ENCODE data around the gene U2SURP.
A peak's percentile ranks its signal among the peaks of the same experiment; 100 is the strongest.
"Not testable (repeated sequence)": the region's sequence is repeated elsewhere in the genome, so short reads cannot be mapped to it uniquely, and the experiment has no call there.

Gene U2SURP

DNA sequence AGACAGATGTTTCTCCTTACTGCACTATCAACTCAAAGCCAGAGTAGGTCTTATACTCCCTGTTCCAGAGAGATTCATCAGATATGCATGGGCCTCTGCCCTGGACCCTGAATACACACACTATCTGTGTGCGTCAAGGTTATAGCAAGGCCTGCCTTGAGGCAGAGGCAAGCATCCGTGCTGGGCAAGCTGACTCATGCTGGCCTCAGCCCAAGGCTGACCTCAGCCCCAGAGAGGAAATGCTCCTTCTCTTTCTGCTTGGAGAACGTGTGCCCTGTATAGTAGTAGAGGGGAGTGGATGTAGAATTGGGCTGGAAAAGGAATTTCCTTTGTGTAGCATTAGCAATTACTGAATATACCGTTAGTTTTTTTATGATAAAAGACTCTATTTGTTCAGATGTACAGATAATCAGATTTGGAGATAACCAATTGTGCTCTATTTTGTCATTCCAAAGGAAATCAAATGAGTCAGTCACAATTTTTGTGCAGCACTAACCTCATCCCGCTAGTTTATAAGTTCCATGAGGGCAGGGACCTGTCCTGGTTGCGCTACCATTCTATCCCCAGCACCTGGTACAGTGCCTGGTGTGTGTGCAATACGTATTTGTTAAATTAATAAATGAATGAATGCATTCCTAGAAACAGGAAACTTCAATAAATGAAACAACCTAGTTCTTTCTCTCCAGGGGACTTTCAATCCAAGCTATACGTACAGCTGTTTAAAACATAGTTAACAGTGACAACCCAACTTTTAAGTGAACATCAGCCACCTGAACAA, 24.6 kb upstream of the U2SURP start:
- peak; percentile 88 to 93 (median 90) for DNase-seq

DNA sequence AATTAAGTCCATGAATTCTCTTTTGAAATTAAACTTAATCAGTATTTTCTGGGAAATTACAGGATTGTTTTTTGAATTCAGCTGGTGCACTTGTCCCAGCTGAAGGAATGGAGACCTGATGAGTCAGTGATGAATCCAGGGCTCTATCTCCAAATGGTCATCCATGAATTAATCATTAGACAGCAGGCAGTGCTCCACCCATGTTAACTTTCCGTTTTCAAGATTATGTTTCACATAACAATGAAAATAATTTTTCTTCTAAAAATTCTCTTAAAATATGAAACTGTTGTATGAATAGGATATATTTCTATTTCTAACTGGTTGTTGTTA, 24.0 kb upstream of the U2SURP start:
- DNase-seq = no peak

DNA sequence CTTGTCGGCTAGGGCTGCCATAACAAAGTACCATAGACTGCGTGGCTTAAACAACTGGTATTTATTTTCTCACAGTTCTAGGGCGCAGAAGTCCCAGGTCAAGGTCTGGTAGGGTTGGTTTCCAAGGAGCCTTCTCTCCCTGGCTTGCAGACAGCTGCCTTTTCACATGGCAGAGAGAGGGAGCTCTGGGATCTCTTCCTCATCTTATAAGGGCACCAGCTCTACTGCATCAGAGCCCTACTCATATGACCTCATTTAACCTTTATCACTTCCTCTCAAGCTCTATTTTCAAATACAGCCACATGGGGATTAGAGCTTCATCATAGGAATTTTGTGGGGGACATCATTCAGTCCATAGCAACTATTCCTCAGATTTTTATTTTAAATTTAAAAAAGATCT, 20.3 kb upstream of the U2SURP start:
- peak; percentile 57 to 86 (median 78) for DNase-seq

DNA sequence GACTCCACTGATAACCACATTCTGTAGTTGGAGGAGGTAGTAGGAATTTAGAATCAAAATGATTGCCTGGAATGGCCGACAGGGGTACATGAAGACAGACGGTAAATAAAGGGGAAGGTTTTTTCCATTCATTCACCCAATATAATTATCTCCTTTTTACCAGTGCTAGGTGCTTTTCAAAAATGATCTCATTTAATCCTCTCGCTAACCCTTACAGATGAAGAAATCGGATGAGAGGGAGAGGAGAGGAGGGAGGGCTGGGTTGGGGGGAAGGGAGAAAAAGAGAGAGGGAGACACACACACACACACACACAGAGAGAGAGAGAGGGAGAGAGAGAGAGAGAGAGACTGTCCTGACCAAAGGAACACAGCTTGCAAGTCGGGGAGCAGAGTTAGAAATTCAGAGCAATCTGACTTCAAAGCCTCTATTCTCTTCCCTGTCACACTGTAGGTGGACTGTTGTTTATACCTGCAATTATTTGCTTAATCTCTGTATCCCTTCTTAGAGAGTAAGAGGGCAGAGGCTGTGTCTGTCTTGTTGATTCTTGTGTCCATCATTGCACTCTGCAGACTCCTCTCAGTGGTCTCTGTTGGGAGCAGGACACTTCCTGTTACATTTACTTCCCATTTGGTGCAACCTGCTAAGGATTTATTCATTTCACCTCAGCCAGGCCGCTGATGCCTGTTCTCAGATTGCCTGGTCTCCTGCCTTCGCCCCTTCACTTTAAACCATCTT, 19.2 kb upstream of the U2SURP start:
- DNase-seq = no peak

DNA sequence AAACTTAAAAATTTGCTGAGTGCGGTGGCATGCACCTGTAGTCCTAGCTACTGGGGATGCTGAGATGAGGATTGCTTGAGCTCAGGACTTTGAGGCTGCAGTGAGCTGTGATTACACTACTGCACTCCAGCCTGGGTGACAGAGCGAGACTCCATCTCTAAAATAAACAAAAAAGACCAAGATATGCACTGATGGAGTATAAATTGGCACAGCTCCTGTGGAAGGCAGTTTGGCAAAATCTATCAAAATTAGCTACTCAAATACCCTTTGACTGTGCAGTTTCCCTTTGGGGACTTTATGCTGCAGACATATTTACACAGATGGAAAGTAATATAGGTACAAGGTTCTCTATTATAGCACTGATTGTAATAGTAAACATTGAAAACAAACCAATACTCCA, 18.1 kb upstream of the U2SURP start:
- no peak for DNase-seq

DNA sequence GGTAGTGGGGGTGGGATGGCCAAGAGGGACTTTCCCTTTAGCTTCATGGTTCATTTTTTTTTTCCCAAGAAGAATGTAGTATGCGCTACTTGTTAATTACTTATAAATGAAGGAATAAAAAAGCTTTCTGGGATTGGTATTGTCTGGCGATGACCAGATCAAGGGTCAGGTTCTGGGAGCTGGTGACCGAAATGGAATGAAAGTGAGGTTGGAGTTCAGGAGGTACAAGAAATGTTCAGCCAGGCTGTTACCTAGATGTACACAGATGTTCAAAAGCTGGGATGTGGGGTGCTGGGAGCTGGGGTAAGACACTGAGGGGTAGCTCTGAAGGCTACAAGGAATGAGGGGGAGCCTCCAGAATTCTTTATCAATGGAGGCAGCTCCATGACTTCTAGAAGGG, 17.1 kb upstream of the U2SURP start:
- DNase-seq = no peak

DNA sequence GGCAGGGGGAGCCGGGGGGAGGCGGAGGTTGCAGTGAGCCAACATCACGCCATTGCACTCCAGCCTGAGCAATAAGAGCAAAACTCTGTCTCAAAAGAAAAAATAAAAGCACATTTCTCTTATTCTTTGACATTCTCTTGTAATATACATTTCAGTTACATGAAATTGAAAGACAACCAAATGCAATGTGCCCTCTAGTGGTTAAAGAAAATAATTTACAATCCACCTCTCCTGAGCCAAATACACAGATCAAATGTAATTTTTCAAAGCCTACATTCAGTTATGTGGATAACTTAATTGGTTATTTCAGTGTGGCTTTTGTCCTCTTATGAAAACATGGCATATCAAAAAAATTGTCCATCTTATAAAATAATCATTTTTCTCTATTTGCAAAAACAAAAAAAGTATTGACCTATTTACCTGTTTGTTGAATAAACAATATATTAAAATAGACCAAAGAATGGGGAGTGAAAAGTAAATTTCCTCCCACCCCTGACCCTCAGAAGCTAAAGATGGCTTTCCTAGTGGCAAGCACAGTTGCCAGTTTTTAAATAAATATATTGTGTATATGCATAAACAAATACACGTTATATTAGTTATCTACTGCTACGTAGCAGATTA, 14.2 kb upstream of the U2SURP start:
- peak in 2 of 4 experiments; percentile 64 to 81 for DNase-seq

DNA sequence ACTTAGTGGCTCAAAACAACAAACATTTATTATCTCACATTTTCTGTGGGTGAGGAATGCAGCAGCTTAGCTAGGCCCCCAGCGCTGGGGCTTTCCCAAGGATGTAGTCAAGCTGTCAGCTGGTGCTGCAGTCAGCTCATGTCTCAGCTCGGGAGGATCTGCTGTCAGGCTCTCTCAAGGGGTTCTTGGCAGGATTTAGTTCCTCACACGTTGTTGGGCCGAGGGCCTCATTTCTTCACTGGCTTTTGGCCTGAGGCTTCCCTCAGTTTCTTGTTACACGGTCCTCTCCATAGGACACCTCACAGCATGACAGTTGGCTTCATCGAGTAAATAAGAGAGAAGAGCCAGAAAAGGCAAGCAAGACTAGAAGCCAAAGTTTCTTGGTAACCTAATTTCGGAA, 13.7 kb upstream of the U2SURP start:
- DNase-seq = peak; percentile 52 to 84 (median 74)

DNA sequence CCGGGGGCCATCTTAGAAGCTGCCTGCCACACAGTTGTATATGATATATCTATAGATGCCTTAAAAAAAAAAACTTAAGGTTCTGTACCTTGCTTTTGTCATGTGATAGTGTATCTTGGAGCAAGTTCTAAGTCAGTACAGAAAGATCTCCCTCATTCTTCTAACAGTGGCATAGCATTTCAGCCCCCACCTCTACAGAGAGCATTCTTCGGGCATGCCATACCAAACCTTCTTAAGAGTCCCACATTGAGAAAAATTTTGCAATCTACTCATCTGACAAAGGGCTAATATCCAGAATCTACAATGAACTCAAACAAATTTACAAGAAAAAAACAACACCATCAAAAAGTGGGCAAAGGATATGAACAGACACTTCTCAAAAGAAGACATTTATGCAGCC, 13.1 kb upstream of the U2SURP start:
- not testable (repeated sequence) for DNase-seq

DNA sequence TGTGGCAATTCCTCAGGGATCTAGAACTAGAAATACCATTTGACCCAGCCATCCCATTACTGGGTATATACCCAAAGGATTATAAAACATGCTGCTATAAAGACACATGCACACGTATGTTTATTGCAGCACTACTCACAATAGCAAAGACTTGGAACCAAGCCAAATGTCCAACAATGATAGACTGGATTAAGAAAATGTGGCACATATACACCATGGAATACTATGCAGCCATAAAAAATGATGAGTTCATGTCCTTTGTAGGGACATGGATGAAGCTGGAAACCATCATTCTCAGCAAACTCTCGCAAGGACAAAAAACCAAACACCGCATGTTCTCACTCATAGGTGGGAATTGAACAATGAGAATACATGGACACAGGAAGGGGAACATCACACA, 12.5 kb upstream of the U2SURP start:
- not testable (repeated sequence) for DNase-seq

DNA sequence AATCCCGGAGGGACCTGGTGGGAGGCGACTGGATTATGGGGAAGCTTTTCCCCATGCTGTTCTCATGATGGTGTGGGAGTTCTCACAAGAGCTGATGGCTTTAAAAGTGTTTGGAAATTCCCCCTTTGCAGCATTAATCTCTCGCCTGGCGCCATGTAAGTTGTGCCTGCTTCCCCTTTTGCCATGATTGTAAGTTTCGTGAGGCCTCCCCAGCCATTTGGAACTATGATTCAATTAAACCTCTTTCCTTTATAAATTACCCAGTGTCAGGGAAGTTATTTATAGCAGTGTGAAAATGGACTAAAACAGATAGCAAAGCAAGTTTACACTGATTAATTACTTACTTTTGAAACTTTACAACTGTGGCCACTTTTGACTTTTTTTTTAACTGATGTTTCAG, 10.6 kb upstream of the U2SURP start:
- DNase-seq = peak; percentile 38 to 64 (median 42)

DNA sequence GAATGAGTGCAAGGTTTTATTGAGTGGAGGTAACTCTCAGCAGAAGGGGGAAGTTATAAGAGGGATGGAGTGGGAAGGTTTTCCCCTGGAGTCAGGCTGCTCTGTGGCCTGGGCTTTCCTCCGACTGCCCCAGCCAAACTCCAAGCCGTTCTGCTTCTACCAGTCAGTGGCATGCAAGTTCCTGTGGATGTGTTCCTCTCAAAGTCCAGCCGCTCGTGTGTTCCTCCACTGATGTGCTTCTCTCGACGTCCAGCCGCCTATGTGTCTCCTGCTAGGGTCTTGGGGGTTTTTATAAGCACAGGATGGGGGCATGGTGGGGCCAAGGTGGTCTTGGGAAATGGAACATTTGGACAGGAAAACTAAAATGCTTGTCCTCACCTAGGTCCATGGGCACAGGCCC, 9.0 kb upstream of the U2SURP start:
- DNase-seq = no peak

DNA sequence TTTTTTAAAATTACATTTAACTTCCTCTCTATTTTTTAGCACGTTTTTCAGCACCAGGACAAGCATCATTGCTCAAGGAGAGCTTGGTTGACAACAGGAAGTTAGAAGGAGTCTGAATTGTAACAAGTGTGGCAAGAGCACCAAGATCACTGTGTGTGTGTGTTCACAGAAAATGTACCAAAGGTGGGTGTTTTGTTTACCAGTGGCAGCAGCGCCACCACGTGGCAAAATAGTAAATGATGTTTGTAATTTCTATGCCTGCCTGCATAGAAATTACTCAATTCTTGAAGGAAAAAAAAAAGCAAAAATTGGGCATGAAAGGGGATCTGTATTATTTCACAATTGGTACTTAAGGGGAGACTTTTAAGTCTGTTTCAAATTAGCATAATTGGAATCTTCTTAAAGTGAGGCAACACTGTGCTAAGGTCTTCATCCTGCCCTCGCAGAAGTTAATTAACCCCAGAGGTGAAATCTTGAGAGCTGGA, 7.4 kb upstream of the U2SURP start:
- DNase-seq = peak; percentile 87 to 92 (median 90)

DNA sequence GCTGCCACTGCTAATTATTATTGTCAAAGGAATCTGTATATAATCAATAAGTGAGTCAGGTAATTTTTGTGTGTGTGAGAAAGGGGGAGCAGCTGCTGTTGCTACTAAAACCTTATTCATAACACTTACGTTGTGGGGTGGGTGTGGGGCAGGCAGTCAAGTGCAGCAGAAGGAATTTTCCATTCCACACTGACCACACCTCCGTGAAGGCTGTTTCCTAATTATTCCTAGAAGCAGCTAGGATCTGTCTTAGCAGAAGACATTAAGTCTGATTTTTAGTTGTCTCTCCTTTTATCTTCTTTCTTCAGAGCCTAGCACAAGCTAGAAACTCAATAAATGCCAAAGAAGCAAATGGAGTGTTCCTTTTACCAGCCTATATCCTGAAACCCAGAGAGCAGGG, 4.0 kb upstream of the U2SURP start:
- no peak for DNase-seq

DNA sequence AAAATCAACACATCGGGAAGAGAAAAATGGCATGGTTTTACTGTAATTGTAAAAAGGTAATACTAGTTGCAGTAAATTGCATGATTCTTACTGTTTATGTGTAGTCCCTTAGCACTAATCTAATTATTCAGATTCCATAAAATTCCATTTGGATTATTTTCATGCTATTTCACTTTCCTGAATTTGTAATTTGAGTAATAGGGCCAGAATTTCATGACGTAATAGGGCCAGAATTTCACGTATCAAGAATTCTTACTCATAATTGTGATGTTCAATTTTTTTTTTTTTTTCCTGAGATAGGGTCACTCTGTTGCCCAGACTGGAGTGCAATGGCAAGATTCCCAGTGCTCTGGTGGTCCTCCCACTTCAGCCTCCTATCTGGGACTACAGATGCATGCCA, 2.9 kb upstream of the U2SURP start:
- no peak for DNase-seq

DNA sequence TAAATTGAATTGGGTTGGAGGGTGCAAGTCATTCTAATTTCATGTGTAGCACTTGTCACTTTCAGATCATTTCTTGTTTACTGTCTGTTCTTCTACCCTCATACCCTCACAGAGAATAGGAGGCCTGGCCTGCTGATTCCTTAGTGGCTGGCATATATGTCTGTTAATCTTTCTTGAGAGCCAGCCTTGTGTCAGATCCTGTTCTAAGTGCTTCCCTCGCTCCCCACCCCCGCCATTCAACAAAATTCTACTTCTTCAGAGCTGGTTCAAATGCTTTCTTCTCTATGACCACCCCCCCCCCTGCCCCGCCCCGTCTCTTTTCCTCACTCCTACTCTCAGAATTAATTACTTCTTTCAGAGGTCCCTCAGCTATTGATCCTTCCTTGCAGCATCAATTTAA, 1.5 kb upstream of the U2SURP start:
- no peak for DNase-seq

DNA sequence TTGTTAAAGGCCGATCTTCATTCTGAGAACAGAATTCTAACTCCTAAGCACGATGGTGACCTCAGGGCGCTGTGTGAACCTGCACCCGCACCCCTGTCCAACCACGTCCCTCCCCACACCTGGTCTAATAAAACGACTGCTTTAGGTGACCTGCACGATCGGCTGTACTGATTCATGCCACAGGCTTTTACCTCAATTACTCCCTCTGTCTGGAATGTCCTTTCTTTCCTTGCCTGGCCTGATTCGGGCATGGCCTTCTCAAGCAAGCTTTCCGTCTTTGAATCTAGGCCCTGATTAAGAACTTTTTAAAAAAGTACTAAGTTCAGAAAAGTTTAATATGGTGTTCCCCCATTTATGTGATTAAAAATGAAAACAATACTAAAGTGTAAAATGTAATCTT, 842 bp upstream of the U2SURP start:
- DNase-seq = no peak

DNA sequence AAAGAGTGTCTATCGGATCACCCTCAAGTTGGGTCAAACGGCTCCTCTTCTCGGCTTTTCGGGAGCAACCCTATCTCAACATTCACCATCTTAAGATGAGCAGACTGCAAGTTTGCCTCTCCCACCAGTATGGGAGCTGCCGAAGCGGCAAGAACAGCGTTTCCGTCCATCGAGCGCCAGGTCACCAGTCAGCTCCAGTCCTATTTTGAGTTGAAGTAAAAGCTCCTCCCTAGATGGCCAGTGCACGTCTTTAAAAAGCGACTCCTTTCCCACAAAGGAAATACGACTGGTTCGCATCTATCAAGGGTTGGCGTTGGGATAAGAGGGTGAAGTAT, 369 bp upstream of the U2SURP start:
- peak in 1 of 4 experiments; percentile 83 for DNase-seq

DNA sequence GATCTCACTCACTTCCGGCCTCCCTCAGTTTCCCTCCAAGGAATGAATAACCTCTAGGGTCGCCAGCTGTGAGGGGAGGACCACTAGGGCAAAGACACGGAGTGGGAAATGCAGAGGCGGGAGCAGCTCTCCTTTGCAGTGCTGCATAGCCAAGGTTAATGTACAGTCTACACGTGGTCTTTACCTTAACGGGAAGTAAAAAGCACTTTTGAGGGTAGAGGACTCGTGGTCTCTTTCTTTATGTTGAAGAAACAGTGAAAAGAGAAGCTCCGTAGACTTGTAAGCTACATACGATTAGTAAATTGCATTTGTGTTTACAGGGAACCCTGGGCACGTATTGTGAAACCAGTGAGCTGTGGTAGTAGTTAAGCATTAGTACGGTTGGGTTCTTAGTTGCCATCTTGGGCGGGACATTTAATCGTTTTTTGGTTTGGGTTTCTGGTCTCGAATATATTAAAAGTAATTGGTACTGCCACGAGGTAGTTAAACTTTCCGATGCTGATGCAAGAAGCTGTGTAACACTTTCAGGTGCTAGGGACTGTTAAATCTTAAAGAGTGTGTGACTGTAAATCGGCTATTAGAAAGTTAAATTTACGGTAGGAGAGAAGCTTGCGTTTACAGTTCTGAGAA, 828 bp downstream of the U2SURP start:
- DNase-seq = peak; percentile 45 to 66 (median 50)

DNA sequence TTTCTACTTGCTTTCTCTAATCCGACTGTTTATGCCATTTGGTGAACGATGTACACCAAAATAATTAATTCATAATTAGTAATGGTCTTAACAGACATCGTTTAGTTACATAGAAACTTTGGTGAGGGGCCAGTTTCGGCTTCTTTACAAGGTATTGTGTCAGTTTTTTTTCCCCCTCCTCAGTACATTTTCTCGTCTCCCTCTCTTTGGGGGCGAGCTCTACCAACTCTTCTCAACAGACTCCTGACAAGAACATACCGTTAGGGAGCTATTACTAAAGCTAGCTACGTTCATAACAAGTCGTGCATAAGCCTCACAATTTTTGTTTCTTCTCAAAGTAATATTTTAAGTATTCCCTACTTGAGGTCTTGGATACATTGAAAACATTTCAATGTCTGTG, 1.4 kb downstream of the U2SURP start:
- no peak for DNase-seq

DNA sequence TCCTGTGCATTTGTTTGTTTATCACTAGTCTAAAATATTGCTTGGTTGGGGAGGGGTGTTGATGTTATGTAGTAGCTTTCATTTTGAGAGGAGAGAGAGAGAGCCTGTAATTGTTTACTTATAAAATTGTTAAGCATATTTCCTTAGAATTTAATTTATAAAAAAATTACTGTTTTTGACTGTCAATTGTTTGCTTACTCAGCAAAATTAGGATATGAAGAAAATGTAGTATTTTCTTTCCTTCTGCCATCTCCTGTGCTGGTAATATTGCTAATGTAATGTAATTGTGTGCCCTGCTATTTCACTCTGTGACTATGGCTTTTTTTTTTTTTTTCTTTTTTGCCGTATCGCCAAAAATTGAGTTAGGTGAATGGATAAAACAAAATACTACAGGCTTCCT, 3.5 kb downstream of the U2SURP start:
- no peak for DNase-seq

DNA sequence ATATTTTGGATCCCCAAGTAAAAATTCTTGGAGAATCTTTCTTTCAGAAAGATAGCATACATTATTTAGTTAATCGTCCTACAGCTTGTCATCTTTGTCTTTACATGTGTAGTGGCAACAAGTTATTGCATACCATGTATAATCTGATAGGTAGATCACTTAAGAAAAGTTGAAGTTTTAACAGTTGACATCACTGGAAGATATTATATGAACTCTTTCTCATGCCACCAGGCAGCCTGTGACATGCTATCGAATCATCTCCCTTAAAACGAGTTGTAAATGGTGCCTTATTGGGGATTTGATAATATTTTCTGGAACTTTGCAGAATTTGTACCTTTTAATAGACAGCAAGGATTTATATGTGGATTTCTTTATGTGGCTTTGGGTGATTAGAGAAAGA, 8.7 kb downstream of the U2SURP start:
- DNase-seq = no peak

DNA sequence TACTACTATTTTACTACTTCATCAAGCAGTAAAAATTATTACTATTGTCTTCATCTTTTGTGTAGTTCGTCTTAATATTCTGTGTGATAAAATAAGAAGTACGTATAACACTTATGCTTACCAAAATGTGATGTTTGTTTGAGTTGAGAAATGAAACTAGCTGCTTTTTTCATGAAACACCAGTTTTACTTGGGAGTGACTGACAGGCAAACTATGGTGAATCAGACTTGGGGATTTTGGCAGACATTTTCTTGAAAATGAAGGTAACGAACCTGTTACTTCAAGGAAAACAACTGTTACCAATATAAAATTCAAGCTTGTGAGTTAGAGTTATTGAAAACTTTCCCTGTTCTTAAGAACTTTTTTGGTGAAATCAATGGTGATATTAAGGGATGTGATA, 10.3 kb downstream of the U2SURP start:
- DNase-seq = no peak

All from suppressor macrophage (primary cell).